AG04450 (cell line): ENCODE results near the gene CDK17. TPM values are rescaled to one million over a fixed set of nuclear protein-coding genes. Genes with fewer than 3 reads are reported as not detected.

ENCODE experiments used
- CTCF ChIA-PET: fragments of 300-600, 350-600 bp; formaldehyde crosslinking; extraction: SDS; loops from one replicate; lab custom pipeline; 2022; ENCODE audit warnings: antibody characterized with exemption, inconsistent platforms; lab: Charles Lee
- POLR2A ChIA-PET: fragments of 350-600 bp; formaldehyde crosslinking; extraction: SDS; loops from one replicate; lab custom pipeline; 2021; ENCODE audit warnings: antibody characterized with exemption, inconsistent platforms; lab: Yijun Ruan, JAX
- DNase-seq: peaks from one replicate; pipeline ENCODE4 v3.0.0-alpha.2; 2011; ENCODE audit warnings: low read depth, low spot score
- H3K27ac ChIP-seq: one replicate; pipeline ENCODE4 v1.5.1; 2012; ENCODE audit warnings: low read depth, low read length, control low read depth
- H3K27me3 ChIP-seq: one replicate; pipeline ENCODE4 v1.6.0; 2012; ENCODE audit warnings: low read length; ENCODE audit not compliant: control insufficient read depth, insufficient read depth
- H3K4me3 ChIP-seq: 2 replicates; pipeline ENCODE4 v1.5.1; 2011; ENCODE audit warnings: mild to moderate bottlenecking, low read depth, low read length, control low read depth
- H3K9me3 ChIP-seq: 2 replicates; pipeline ENCODE4 v1.5.1; 2012; ENCODE audit warnings: low read length; ENCODE audit not compliant: control insufficient read depth, insufficient read depth
- CTCF ChIP-seq: IDR thresholded peaks from 2 replicates; pipeline ENCODE4 v1.5.1; 2011; ENCODE audit warnings: low read depth, low read length, control low read depth, inconsistent platforms
- polyA plus RNA-seq: library from polyadenylated mRNA; depleted of rRNA; stranded (reverse); fragments of >200 nt; gene quantifications from 2 replicates; pipeline ENCODE4 v1.2.3, GENCODE V29; 2011

The CDK17 gene
- polyA plus RNA-seq, 1 experiment = 67.8 TPM

DNA sequence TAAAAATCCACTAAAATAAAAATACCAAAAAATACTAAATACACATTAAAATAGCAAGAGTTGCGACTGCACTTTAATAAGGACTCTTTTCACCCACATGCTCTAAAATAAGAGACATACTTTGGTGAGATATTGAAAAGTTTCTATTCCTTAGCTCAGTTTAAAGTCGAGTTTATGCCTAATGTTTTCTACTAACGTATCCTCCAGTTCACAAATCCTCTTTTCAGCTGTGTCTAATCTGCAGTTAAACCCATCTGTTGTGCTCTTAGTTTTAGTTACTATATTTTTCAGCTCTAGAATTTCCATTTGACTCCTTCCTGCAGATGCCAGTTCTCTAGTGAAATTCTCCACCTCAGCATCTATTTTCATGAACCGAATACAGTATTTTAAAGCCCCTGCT is 63.8 kb downstream of the CDK17 start:
- POLR2A ChIA-PET = no interaction called here

GRCh38 chr12:96335270-96335669 is 65.0 kb downstream of the CDK17 start:
- ChIA-PET CTCF (interaction anchor here (0.6 to 1.5 kb wide), 2 partner anchors 182 to 277 kb away, joined by 4 to 5 read pairs; no protein-coding TSS in a partner anchor), POLR2A (no interaction called here)
- peaks cover 3% of the 10 kb centered on the region; the same call in 1 of the 2 replicates for H3K9me3 ChIP-seq
- H3K27me3 ChIP-seq = no peaks in the 10 kb centered on the region
- no peak for DNase-seq
- no peak overlapping the region for H3K27ac ChIP-seq
- TF ChIP-seq CTCF = no peak
- no peak overlapping the region for H3K4me3 ChIP-seq

More for the DNA sequence above, 63.8 kb downstream of the CDK17 start:
- Histone ChIP-seq H3K27ac (no peak overlapping the region), H3K27me3 (no peaks in the 10 kb centered on the region), H3K9me3 (peaks cover 3% of the 10 kb centered on the region; the same call in 1 of the 2 replicates), H3K4me3 (no peak overlapping the region)
- no peak for DNase-seq
- CTCF ChIA-PET = interaction anchor here (0.8 to 1.2 kb wide), 2 partner anchors 12 to 180 kb away, joined by 3 to 4 read pairs; no protein-coding TSS in a partner anchor
- no peak for TF ChIP-seq CTCF

DNA sequence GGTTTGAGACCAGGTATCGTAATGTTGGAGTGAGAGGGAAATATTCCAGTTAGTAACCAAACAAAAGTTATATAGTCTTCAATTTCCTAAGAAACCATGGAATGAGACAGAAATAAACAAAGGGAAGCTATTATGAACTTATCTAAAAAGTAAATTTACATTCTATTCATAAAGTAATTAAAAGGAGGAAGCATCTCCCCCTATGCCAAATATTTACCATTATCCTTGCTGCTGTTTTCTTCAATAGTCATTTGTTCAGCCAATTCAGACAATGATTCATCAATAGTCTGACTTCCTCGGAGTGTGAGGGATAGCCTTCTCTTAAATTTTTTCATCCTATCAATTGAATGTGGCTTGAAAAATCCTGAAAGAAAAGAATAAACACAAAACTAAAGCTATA is 65.7 kb downstream of the CDK17 start:
- Histone ChIP-seq H3K4me3 (no peak overlapping the region), H3K9me3 (peaks cover 3% of the 10 kb centered on the region; the same call in 1 of the 2 replicates), H3K27ac (no peak overlapping the region), H3K27me3 (no peaks in the 10 kb centered on the region)
- no peak for DNase-seq
- no peak for TF ChIP-seq CTCF
- POLR2A ChIA-PET = no interaction called here
- CTCF ChIA-PET = interaction anchor here (1.5 kb wide), 1 partner anchor 183 kb away, joined by 5 read pairs; no protein-coding TSS in a partner anchor

- Histone ChIP-seq H3K4me3 (no peak overlapping the region), H3K27ac (no peak overlapping the region), H3K9me3 (no peaks in the 10 kb centered on the region), H3K27me3 (no peaks in the 10 kb centered on the region)
- TF ChIP-seq CTCF = no peak
- CTCF ChIA-PET = no interaction called here
- POLR2A ChIA-PET = no interaction called here
- DNase-seq = no peak
Measured at GRCh38 chr12:96329545-96329944, 70.7 kb downstream of the CDK17 start.

GRCh38 chr12:96329018-96329417 is 71.2 kb downstream of the CDK17 start:
- no peak for DNase-seq
- Histone ChIP-seq H3K4me3 (no peak overlapping the region), H3K27ac (no peak overlapping the region), H3K9me3 (no peaks in the 10 kb centered on the region), H3K27me3 (no peaks in the 10 kb centered on the region)
- no peak for TF ChIP-seq CTCF
- ChIA-PET POLR2A (interaction anchor here (0.6 kb wide), 1 partner anchor 13 kb away, joined by 3 read pairs; no protein-coding TSS in a partner anchor), CTCF (no interaction called here)
